T-cell (primary cell): ENCODE data around the gene STK17B. TPM values are rescaled to one million over a fixed set of nuclear protein-coding genes. Genes with fewer than 3 reads are reported as not detected.

Experiments used
- ATAC-seq, 4 experiments: fragments of 200-7000 bp in 3 of 4; fragments of 150-1000 bp in 1 of 4; cut with Tn5 transposase; replicated peaks in 1 of 4; 1 replicate in 3 of 4; 2 replicates in 1 of 4; pipeline ENCODE4 v1.10.0; 2021; ENCODE audit warnings: moderate library complexity in 3 of 4, mild to moderate bottlenecking in 2 of 4, moderate number of reproducible peaks in 1 of 4
- CTCF ChIA-PET, 2 donors: fragments of 300-600 bp; sonication (Branson Sonifier 250); formaldehyde crosslinking; loops; one replicate each; lab custom pipeline; 2022; ENCODE audit warnings: antibody characterized with exemption in 2 of 2; lab: Charles Lee
- POLR2A ChIA-PET, 2 donors: fragments of 300-600 bp; sonication (Branson Sonifier 250); formaldehyde crosslinking; loops; one replicate each; lab custom pipeline; 2022; ENCODE audit warnings: antibody characterized with exemption in 2 of 2; lab: Charles Lee
- DNase-seq, 35 experiments: peaks; one replicate each; pipeline versions ENCODE4 v3.0.0 to v3.0.0-alpha.2; 2013 to 2023
- H3K27ac ChIP-seq: one replicate; pipeline ENCODE4 v1.5.1; 2013; ENCODE audit warnings: low read length
- H3K27me3 ChIP-seq, 2 experiments: replicated peaks in 1 of 2; 1 replicate in 1 of 2; 2 replicates in 1 of 2; pipeline versions ENCODE4 v1.6.1 to v1.7.0; 2013; ENCODE audit warnings: low read length in 1 of 2, mixed read lengths in 1 of 2; ENCODE audit not compliant: control insufficient read depth in 2 of 2, insufficient read depth in 2 of 2; ENCODE audit errors: extremely low read depth in 1 of 2
- H3K36me3 ChIP-seq, 2 donors: 1 replicate in 1 of 2; 2 replicates in 1 of 2; pipeline versions ENCODE4 v1.6.1 to v1.7.0; 2013; ENCODE audit warnings: low read length in 1 of 2; ENCODE audit not compliant: control insufficient read depth in 2 of 2, insufficient read depth in 1 of 2; ENCODE audit errors: extremely low read depth in 1 of 2
- H3K4me1 ChIP-seq, 2 experiments: 1 replicate in 1 of 2; 2 replicates in 1 of 2; pipeline versions ENCODE4 v1.6.1 to v1.7.0; 2013; ENCODE audit warnings: low read length in 2 of 2, mixed read lengths in 1 of 2; ENCODE audit not compliant: insufficient read depth in 2 of 2, control insufficient read depth in 1 of 2; ENCODE audit errors: extremely low read depth in 1 of 2
- H3K4me3 ChIP-seq, 2 donors: 1 replicate in 1 of 2; 2 replicates in 1 of 2; pipeline versions ENCODE4 v1.5.1 to v1.7.0; 2013; ENCODE audit warnings: mild to moderate bottlenecking in 2 of 2, low read length in 1 of 2, moderate library complexity in 1 of 2; ENCODE audit not compliant: control insufficient read depth in 1 of 2; ENCODE audit errors: extremely low read depth in 1 of 2
- H3K9me3 ChIP-seq: 2 replicates; pipeline ENCODE4 v1.7.0; 2013
- H3K27ac Mint-ChIP-seq, 2 donors: one replicate each; pipeline ENCODE4 v1.8.0; 2020 to 2021; ENCODE audit warnings: mild to moderate bottlenecking in 2 of 2, mixed read lengths in 2 of 2
- H3K27me3 Mint-ChIP-seq, 2 donors: one replicate each; pipeline ENCODE4 v1.8.0; 2021 to 2022; ENCODE audit warnings: mixed read lengths in 2 of 2
- H3K36me3 Mint-ChIP-seq: one replicate; pipeline ENCODE4 v1.8.0; 2021; ENCODE audit warnings: mixed read lengths
- H3K4me1 Mint-ChIP-seq, 3 donors: one replicate each; pipeline ENCODE4 v1.8.0; 2020 to 2022; ENCODE audit warnings: mixed read lengths in 3 of 3, mild to moderate bottlenecking in 1 of 3
- H3K4me3 Mint-ChIP-seq, 3 donors: one replicate each; pipeline ENCODE4 v1.8.0; 2020 to 2022; ENCODE audit warnings: mild to moderate bottlenecking in 3 of 3, mixed read lengths in 3 of 3, moderate library complexity in 3 of 3
- H3K9me3 Mint-ChIP-seq, 3 donors: one replicate each; pipeline ENCODE4 v1.8.0; 2020 to 2022; ENCODE audit warnings: mixed read lengths in 3 of 3
- WGBS: methylation state at CpG from one replicate; pipeline ENCODE4 v1.1.5; 2013; ENCODE audit warnings: missing lambda C conversion rate; ENCODE audit not compliant: insufficient coverage; 5-methylcytosine and 5-hydroxymethylcytosine counted together
- total RNA-seq, 35 experiments: library from RNA in 6 of 35; stranded (reverse) in 6 of 35; fragments of 120-200 nt in 1 of 35; gene quantifications; one replicate each; pipeline versions ENCODE4 v1.2.1 to v1.2.4 and lab custom pipeline; 2013 to 2026

Gene STK17B
- total RNA-seq, 5 donors from 2014 or later (not counting 1 experiment from before 2014, with no cell fraction given): 218 to 478 (median 248) TPM

GRCh38 chr2:196170606-196171247 is 651 bp downstream of the STK17B start:
- Histone ChIP-seq H3K4me1 (peaks cover 34 to 36% of the 10 kb centered on the region in 2 experiments), H3K27me3 (no peaks in the 10 kb centered on the region), H3K4me3 (peak overlapping the region; percentile 86 to 99), H3K9me3 (no peaks in the 10 kb centered on the region), H3K27ac (peak overlapping the region; percentile 93), H3K36me3 (peaks cover 0 to 9% of the 10 kb centered on the region in 2 donors)
- peak in 28 of 35 experiments; percentile 21 to 77 (median 46) for DNase-seq
- H3K27ac Mint-ChIP-seq: peak overlapping the region; percentile 90 to 96
- H3K4me3 Mint-ChIP-seq: peak overlapping the region; percentile 88 to 99 (median 98)
- peak; percentile 10 to 36 (median 16) for ATAC-seq
- H3K36me3 Mint-ChIP-seq: peaks cover 28% of the 10 kb centered on the region
- H3K4me1 Mint-ChIP-seq: peaks cover 39 to 46% (median 41%) of the 10 kb centered on the region in 3 donors
- under 1% methylated on average over 53 of the region's 54 CpGs for WGBS
- H3K9me3 Mint-ChIP-seq: no peaks in the 10 kb centered on the region
- ChIA-PET POLR2A (interaction anchor here (0.6 to 3.4 kb wide), 22 partner anchors 8 to 511 kb away, joined by 3 to 32 read pairs (median 6); no protein-coding TSS in a partner anchor), CTCF (interaction anchor here in 1 of 2 donors (1.0 to 2.3 kb wide), 3 partner anchors 12 to 106 kb away, joined by 3 to 9 read pairs (median 3); no protein-coding TSS in a partner anchor)
- H3K27me3 Mint-ChIP-seq: no peaks in the 10 kb centered on the region

- ATAC-seq: peak in 2 of 4 experiments; percentile 8 to 11
- Histone ChIP-seq H3K27me3 (no peaks in the 10 kb centered on the region), H3K4me3 (peak overlapping the region; percentile 86 to 99), H3K36me3 (peaks cover 0 to 14% of the 10 kb centered on the region in 2 donors), H3K27ac (peak overlapping the region; percentile 93), H3K9me3 (no peaks in the 10 kb centered on the region), H3K4me1 (peaks cover 29 to 38% of the 10 kb centered on the region in 2 experiments)
- peak in 33 of 35 experiments; percentile 42 to 82 (median 64) for DNase-seq
- ChIA-PET CTCF (interaction anchor here (1.0 to 2.3 kb wide), 3 partner anchors 11 to 106 kb away, joined by 3 to 9 read pairs (median 3); no protein-coding TSS in a partner anchor), POLR2A (interaction anchor here (0.6 to 3.4 kb wide), 16 partner anchors 9 to 510 kb away, joined by 3 to 32 read pairs (median 5); no protein-coding TSS in a partner anchor)
- 0% methylated on average over 4 of the region's 13 CpGs for WGBS
- H3K4me3 Mint-ChIP-seq: peak overlapping the region; percentile 88 to 99 (median 98)
- H3K9me3 Mint-ChIP-seq: no peaks in the 10 kb centered on the region
- no peaks in the 10 kb centered on the region for H3K27me3 Mint-ChIP-seq
- H3K27ac Mint-ChIP-seq: peak overlapping the region; percentile 86 to 96
- peaks cover 42 to 47% (median 45%) of the 10 kb centered on the region in 3 donors for H3K4me1 Mint-ChIP-seq
- H3K36me3 Mint-ChIP-seq: peaks cover 32% of the 10 kb centered on the region
Measured at GRCh38 chr2:196170213-196170605, 1.2 kb downstream of the STK17B start.

GRCh38 chr2:196169516-196169915 is 1.9 kb downstream of the STK17B start:
- ATAC-seq: no peak
- Mint-ChIP-seq H3K27ac (peak overlapping the region; percentile 86 to 96), H3K36me3 (peaks cover 34% of the 10 kb centered on the region), H3K9me3 (no peaks in the 10 kb centered on the region), H3K4me1 (peaks cover 41 to 49% (median 47%) of the 10 kb centered on the region in 3 donors), H3K4me3 (peak overlapping the region; percentile 88 to 99 (median 98)), H3K27me3 (no peaks in the 10 kb centered on the region)
- ChIA-PET POLR2A (interaction anchor here (0.5 to 3.4 kb wide), 25 partner anchors 8 to 1125 kb away, joined by 3 to 32 read pairs (median 5); no protein-coding TSS in a partner anchor), CTCF (interaction anchor here (0.6 to 2.3 kb wide), 6 partner anchors 11 to 107 kb away, joined by 3 to 9 read pairs (median 3); no protein-coding TSS in a partner anchor)
- 0% methylated on average over 5 of the region's 5 CpGs for WGBS
- DNase-seq: no peak
- H3K27ac ChIP-seq: peak overlapping the region; percentile 93
- H3K27me3 ChIP-seq: no peaks in the 10 kb centered on the region
- peaks cover 28 to 34% of the 10 kb centered on the region in 2 experiments for H3K4me1 ChIP-seq
- H3K4me3 ChIP-seq: peak overlapping the region; percentile 86 to 99
- H3K9me3 ChIP-seq: no peaks in the 10 kb centered on the region
- H3K36me3 ChIP-seq: peaks cover 0 to 15% of the 10 kb centered on the region in 2 donors

GRCh38 chr2:196168181-196168580 is 3.2 kb downstream of the STK17B start:
- H3K4me1 Mint-ChIP-seq: peaks cover 36 to 44% (median 44%) of the 10 kb centered on the region in 3 donors
- peak overlapping the region; percentile 85 to 91 for H3K27ac Mint-ChIP-seq
- H3K4me1 ChIP-seq: peaks cover 18 to 31% of the 10 kb centered on the region in 2 experiments
- no peaks in the 10 kb centered on the region for H3K27me3 ChIP-seq
- WGBS: no CpG with 5 or more reads among the region's 4 CpGs
- peaks cover 0 to 17% of the 10 kb centered on the region in 2 donors for H3K36me3 ChIP-seq
- peak overlapping the region; percentile 93 for H3K27ac ChIP-seq
- no peaks in the 10 kb centered on the region for H3K9me3 ChIP-seq
- no peaks in the 10 kb centered on the region for H3K9me3 Mint-ChIP-seq
- peak overlapping the region; percentile 86 to 99 for H3K4me3 ChIP-seq
- ATAC-seq (no peak), DNase-seq (no peak)
- no peaks in the 10 kb centered on the region for H3K27me3 Mint-ChIP-seq
- H3K36me3 Mint-ChIP-seq: peaks cover 36% of the 10 kb centered on the region
- ChIA-PET CTCF (interaction anchor here in 1 of 2 donors (0.7 to 2.4 kb wide), 4 partner anchors 9 to 108 kb away, joined by 3 to 15 read pairs (median 8); no protein-coding TSS in a partner anchor), POLR2A (interaction anchor here (1.0 to 4.0 kb wide), 12 partner anchors 8 to 64 kb away, joined by 5 to 29 read pairs (median 10); no protein-coding TSS in a partner anchor)
- H3K4me3 Mint-ChIP-seq: peak overlapping the region; percentile 88 to 99 (median 98)

GRCh38 chr2:196167666-196168065 is 3.7 kb downstream of the STK17B start:
- peak overlapping the region; percentile 88 to 99 (median 98) for H3K4me3 Mint-ChIP-seq
- ChIA-PET POLR2A (interaction anchor here (0.7 to 4.0 kb wide), 16 partner anchors 9 to 162 kb away, joined by 3 to 29 read pairs (median 9); partner anchors contain the start of gene DNAH7 (in 1 of the 2)), CTCF (interaction anchor here in 1 of 2 donors (0.7 to 2.4 kb wide), 5 partner anchors 9 to 109 kb away, joined by 3 to 15 read pairs (median 6); no protein-coding TSS in a partner anchor)
- H3K27me3 Mint-ChIP-seq: no peaks in the 10 kb centered on the region
- H3K36me3 Mint-ChIP-seq: peaks cover 41% of the 10 kb centered on the region
- no peaks in the 10 kb centered on the region for H3K9me3 Mint-ChIP-seq
- H3K27ac Mint-ChIP-seq: peak overlapping the region; percentile 85 to 91
- DNase-seq (no peak), ATAC-seq (no peak)
- peak overlapping the region; percentile 86 to 99 for H3K4me3 ChIP-seq
- H3K4me1 Mint-ChIP-seq: peaks cover 36 to 44% (median 44%) of the 10 kb centered on the region in 3 donors
- H3K9me3 ChIP-seq: no peaks in the 10 kb centered on the region
- WGBS: no CpG with 5 or more reads among the region's 2 CpGs
- H3K27me3 ChIP-seq: no peaks in the 10 kb centered on the region
- peaks cover 2 to 20% of the 10 kb centered on the region in 2 donors for H3K36me3 ChIP-seq
- peaks cover 17 to 28% of the 10 kb centered on the region in 2 experiments for H3K4me1 ChIP-seq
- peak overlapping the region; percentile 93 for H3K27ac ChIP-seq
